IPS-18a (cell line): ENCODE measurements around the gene MS4A7.

ENCODE experiments used
- H3K27ac ChIP-seq: one replicate; pipeline ENCODE4 v1.5.1; 2013; ENCODE audit warnings: low read length
- H3K27me3 ChIP-seq: one replicate; pipeline ENCODE4 v1.6.1; 2013; ENCODE audit warnings: mild to moderate bottlenecking, low read length; ENCODE audit not compliant: control insufficient read depth, insufficient read depth
- H3K36me3 ChIP-seq: one replicate; pipeline ENCODE4 v1.6.1; 2013; ENCODE audit warnings: low read depth, low read length; ENCODE audit not compliant: control insufficient read depth
- H3K4me1 ChIP-seq: one replicate; pipeline ENCODE4 v1.6.1; 2013; ENCODE audit warnings: low read depth, low read length; ENCODE audit not compliant: control insufficient read depth
- H3K4me3 ChIP-seq: one replicate; pipeline ENCODE4 v1.5.1; 2013; ENCODE audit warnings: low read length
- H3K9ac ChIP-seq: one replicate; pipeline ENCODE4 v1.6.1; 2013; ENCODE audit warnings: mild to moderate bottlenecking, low read length, moderate library complexity
- H3K9me3 ChIP-seq: one replicate; pipeline ENCODE4 v1.6.1; 2013; ENCODE audit warnings: low read depth, low read length; ENCODE audit not compliant: control insufficient read depth

The MS4A7 gene

GRCh38 chr11:60371854-60372253 lies 6.5 kb upstream of the MS4A7 start:
- Histone ChIP-seq H3K27ac (no peak overlapping the region), H3K4me1 (peaks cover 6% of the 10 kb centered on the region), H3K9me3 (no peaks in the 10 kb centered on the region)

GRCh38 chr11:60372767-60373166 lies 5.6 kb upstream of the MS4A7 start:
- Histone ChIP-seq H3K9ac (no peak overlapping the region), H3K36me3 (no peaks in the 10 kb centered on the region), H3K9me3 (no peaks in the 10 kb centered on the region), H3K27me3 (no peaks in the 10 kb centered on the region), H3K27ac (no peak overlapping the region), H3K4me3 (no peak overlapping the region), H3K4me1 (no peaks in the 10 kb centered on the region)

More at GRCh38 chr11:60371854-60372253, 6.5 kb upstream of the MS4A7 start:
- H3K9ac ChIP-seq, result no peak overlapping the region
- no peaks in the 10 kb centered on the region for H3K27me3 ChIP-seq
- H3K36me3 ChIP-seq, result no peaks in the 10 kb centered on the region
- H3K4me3 ChIP-seq, result no peak overlapping the region

GRCh38 chr11:60375316-60375715 lies 3.0 kb upstream of the MS4A7 start:
- Histone ChIP-seq H3K4me3 (no peak overlapping the region), H3K9ac (no peak overlapping the region), H3K36me3 (no peaks in the 10 kb centered on the region), H3K27ac (no peak overlapping the region), H3K4me1 (no peaks in the 10 kb centered on the region), H3K27me3 (no peaks in the 10 kb centered on the region), H3K9me3 (no peaks in the 10 kb centered on the region)

- Histone ChIP-seq H3K9me3 (no peaks in the 10 kb centered on the region), H3K4me1 (no peaks in the 10 kb centered on the region), H3K27me3 (no peaks in the 10 kb centered on the region), H3K9ac (no peak overlapping the region), H3K4me3 (no peak overlapping the region), H3K36me3 (no peaks in the 10 kb centered on the region), H3K27ac (no peak overlapping the region)
Observed at GRCh38 chr11:60376601-60377000, 1.7 kb upstream of the MS4A7 start.

GRCh38 chr11:60377401-60378136 lies 763 bp upstream of the MS4A7 start:
- no peak overlapping the region for H3K9ac ChIP-seq
- no peak overlapping the region for H3K4me3 ChIP-seq
- no peaks in the 10 kb centered on the region for H3K4me1 ChIP-seq
- no peaks in the 10 kb centered on the region for H3K36me3 ChIP-seq
- no peaks in the 10 kb centered on the region for H3K27me3 ChIP-seq
- H3K9me3 ChIP-seq, result no peaks in the 10 kb centered on the region
- H3K27ac ChIP-seq, result no peak overlapping the region

GRCh38 chr11:60389279-60389910 lies 11.1 kb downstream of the MS4A7 start:
- no peaks in the 10 kb centered on the region for H3K27me3 ChIP-seq
- no peaks in the 10 kb centered on the region for H3K36me3 ChIP-seq
- H3K4me3 ChIP-seq, result no peak overlapping the region
- H3K9me3 ChIP-seq, result no peaks in the 10 kb centered on the region
- no peaks in the 10 kb centered on the region for H3K4me1 ChIP-seq
- H3K9ac ChIP-seq, result no peak overlapping the region
- H3K27ac ChIP-seq, result no peak overlapping the region

- Histone ChIP-seq H3K27me3 (no peaks in the 10 kb centered on the region), H3K27ac (no peak overlapping the region), H3K9me3 (no peaks in the 10 kb centered on the region), H3K9ac (no peak overlapping the region), H3K4me1 (no peaks in the 10 kb centered on the region), H3K36me3 (no peaks in the 10 kb centered on the region), H3K4me3 (no peak overlapping the region)
Observed at GRCh38 chr11:60390419-60390818, 12.1 kb downstream of the MS4A7 start.

- Histone ChIP-seq H3K9ac (no peak overlapping the region), H3K27me3 (no peaks in the 10 kb centered on the region), H3K36me3 (no peaks in the 10 kb centered on the region), H3K4me3 (no peak overlapping the region), H3K27ac (no peak overlapping the region), H3K4me1 (no peaks in the 10 kb centered on the region), H3K9me3 (no peaks in the 10 kb centered on the region)
Observed at GRCh38 chr11:60392361-60392760, 14.0 kb downstream of the MS4A7 start.

GRCh38 chr11:60393016-60393415 lies 14.7 kb downstream of the MS4A7 start:
- no peaks in the 10 kb centered on the region for H3K4me1 ChIP-seq
- no peak overlapping the region for H3K27ac ChIP-seq
- H3K36me3 ChIP-seq, result no peaks in the 10 kb centered on the region
- H3K9me3 ChIP-seq, result no peaks in the 10 kb centered on the region
- no peak overlapping the region for H3K9ac ChIP-seq
- no peak overlapping the region for H3K4me3 ChIP-seq
- no peaks in the 10 kb centered on the region for H3K27me3 ChIP-seq

GRCh38 chr11:60394666-60395380 lies 16.5 kb downstream of the MS4A7 start:
- Histone ChIP-seq H3K9ac (no peak overlapping the region), H3K27ac (no peak overlapping the region), H3K9me3 (no peaks in the 10 kb centered on the region), H3K4me3 (no peak overlapping the region), H3K27me3 (no peaks in the 10 kb centered on the region), H3K4me1 (no peaks in the 10 kb centered on the region), H3K36me3 (no peaks in the 10 kb centered on the region)

- Histone ChIP-seq H3K9me3 (no peaks in the 10 kb centered on the region), H3K4me1 (no peaks in the 10 kb centered on the region), H3K27ac (no peak within 1 kb of the TSS), H3K36me3 (no peaks in the 10 kb centered on the region), H3K27me3 (no peaks in the 10 kb centered on the region), H3K9ac (no peak within 1 kb of the TSS), H3K4me3 (no peak within 1 kb of the TSS)
Observed at GRCh38 chr11:60396382-60396781, 18.1 kb downstream of the MS4A7 start, which contains the start of gene MS4A14. TSS of gene MS4A14 (plus strand) at chr11:60396459. CDS start at chr11:60396579, 120 bp downstream.
